VCaP (cell line): ENCODE results near the gene GALNT12.

Experiments
- H3K27ac ChIP-seq: fragments of 450-650 bp; 2 replicates; pipeline ENCODE4 v1.5.1; 2017
- TF ChIP-seq, protein P1 (sequence below): fragments of 450-650 bp; conservative IDR thresholded peaks from 2 replicates; pipeline ENCODE4 v1.5.1; 2017; ENCODE audit warnings: mild to moderate bottlenecking, moderate library complexity

GALNT12 gene

DNA sequence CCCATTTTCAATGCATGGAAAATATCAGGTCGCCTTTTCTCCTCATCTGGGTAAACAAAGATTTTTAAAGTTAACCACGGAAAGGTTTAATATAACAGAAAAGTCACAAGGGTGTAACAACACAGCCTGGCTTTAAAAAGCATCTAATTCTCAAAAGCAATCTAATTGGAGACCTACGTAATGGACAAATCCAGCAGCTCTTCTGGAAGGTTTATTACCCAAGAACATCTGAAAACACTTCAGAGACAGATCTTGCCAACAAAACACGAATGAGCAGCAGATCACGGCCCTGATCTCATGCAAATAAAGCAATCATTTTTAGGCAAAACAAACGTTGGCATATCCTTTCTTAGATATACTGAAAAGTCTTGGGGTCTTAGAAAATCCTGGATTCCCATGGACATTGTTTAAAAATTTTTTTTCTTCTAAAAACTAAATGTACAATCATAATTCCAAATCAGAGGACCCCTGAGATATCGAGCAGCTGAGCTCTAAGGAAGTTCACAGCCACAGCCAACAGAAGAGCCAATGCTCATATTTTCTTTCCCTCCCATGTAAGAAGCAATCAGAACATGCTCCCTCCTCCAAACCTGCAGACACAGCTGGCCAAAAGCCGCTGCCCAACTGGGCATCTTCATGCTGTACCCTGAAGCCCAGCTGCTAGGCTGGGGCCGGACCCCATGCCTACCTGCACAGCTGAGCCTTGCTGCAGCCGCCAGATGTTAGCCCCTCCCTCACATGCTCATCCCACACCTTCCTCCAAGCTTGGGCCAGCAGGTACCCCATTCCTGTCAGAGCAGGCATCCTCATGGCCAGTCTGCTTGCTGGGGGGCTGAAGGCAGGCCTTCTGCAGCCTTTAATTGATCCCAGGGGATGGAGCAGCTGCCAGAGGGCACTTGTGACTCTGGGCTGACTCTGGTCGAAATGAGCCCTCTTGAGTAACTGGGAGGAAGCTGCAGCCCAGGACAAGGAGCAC is 22.4 kb upstream of the GALNT12 start:
- TF ChIP-seq, protein P1, sequence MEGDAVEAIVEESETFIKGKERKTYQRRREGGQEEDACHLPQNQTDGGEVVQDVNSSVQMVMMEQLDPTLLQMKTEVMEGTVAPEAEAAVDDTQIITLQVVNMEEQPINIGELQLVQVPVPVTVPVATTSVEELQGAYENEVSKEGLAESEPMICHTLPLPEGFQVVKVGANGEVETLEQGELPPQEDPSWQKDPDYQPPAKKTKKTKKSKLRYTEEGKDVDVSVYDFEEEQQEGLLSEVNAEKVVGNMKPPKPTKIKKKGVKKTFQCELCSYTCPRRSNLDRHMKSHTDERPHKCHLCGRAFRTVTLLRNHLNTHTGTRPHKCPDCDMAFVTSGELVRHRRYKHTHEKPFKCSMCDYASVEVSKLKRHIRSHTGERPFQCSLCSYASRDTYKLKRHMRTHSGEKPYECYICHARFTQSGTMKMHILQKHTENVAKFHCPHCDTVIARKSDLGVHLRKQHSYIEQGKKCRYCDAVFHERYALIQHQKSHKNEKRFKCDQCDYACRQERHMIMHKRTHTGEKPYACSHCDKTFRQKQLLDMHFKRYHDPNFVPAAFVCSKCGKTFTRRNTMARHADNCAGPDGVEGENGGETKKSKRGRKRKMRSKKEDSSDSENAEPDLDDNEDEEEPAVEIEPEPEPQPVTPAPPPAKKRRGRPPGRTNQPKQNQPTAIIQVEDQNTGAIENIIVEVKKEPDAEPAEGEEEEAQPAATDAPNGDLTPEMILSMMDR: no peak

DNA sequence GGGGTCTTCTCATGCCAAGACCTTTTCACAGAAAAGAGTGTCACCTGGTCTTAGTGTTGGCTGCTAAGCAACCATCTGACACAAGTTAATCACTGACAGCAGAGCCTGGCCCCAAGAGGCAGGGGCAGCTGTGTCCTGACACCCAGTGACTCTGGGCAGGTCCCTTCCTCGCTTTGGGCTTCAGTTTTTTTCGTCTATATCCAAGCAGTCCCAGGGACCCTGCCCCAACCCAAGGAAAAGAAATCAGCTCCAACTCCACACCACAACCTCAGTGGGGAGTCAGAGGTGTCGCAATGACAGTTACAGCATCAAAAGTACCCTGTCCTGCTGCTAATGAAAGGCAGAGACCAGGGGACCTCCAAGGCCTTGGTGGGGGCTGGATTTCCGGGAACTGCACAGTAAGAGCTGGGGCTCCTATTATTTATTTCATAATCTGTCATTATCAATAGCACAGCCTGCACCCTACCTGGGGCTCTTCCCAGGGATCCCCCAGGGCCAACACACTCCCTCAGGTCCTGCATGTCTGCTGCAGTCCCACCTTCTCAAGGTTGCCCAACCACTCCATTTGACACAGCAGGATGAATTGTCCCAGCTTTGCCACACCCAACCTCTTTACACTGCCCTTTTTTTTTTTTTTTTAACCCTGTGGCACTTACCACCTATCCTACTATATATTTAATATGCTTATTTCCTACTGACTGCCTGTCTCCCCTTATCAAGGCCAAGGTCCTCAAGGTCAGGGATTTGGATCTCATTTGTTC is 20.5 kb upstream of the GALNT12 start:
- TF ChIP-seq, protein P1: no peak

More for the DNA sequence above, 22.4 kb upstream of the GALNT12 start:
- H3K27ac ChIP-seq: no peak overlapping the region

DNA sequence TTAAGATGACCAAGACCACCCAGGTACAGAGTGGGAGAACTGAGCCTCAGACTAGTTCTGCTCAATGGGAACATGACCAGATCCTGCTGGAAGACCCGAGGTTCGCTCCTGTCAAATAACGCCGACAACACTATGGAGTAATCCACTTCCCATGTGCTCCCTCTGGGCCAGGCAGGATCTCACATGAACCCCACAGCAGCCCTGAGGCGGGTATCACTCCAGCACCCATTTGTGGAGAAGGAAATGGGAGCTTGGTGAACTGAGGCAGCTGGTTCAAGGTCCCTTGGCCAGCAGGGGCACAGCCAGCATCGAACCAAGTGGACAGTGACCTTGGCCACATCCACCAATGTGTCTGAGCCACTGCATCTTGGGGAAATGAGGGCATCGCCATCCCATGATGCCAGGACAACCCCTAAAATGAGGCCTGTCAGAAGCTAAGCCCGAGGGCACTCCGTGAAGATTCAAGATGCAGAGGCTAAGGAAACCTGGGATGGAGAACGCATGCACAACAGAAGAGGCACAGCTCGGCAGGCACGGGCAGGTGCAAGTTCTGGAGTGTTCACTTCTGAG is 19.6 kb upstream of the GALNT12 start:
- TF ChIP-seq, protein P1: no peak

More for the DNA sequence above, 20.5 kb upstream of the GALNT12 start:
- no peak overlapping the region for H3K27ac ChIP-seq

DNA sequence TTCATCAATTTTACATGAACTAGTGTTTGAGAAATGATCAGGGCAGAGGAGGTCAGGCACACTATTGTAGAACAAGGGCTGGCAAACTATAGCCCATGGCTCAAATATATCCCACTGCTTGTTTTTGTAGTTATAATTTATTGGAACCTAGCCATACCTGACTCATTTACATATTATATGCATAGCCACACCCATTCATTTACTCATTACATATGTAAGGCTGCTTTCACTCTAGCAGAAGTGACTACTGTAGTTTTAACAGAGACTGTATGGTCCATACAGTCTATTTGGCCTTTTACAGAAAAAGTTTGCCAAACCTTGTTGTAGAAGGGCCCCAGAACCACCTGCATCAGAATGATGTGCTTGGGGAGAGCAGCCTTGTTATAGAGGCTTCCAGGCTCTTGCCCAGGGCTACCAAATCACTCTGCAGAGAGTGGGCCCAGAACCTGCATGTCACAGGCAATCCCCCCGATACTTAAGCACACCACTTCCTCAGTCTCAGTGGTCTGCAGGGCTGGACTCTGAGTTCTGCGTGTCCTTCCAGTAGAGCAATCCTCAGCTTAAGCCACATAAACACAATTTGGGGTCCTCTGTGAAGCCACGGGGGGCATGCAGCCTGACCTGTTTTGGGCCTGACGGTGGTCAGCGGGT is 17.9 kb upstream of the GALNT12 start:
- no peak overlapping the region for H3K27ac ChIP-seq
- TF ChIP-seq, protein P1: no peak

More for the DNA sequence above, 19.6 kb upstream of the GALNT12 start:
- no peak overlapping the region for H3K27ac ChIP-seq

DNA sequence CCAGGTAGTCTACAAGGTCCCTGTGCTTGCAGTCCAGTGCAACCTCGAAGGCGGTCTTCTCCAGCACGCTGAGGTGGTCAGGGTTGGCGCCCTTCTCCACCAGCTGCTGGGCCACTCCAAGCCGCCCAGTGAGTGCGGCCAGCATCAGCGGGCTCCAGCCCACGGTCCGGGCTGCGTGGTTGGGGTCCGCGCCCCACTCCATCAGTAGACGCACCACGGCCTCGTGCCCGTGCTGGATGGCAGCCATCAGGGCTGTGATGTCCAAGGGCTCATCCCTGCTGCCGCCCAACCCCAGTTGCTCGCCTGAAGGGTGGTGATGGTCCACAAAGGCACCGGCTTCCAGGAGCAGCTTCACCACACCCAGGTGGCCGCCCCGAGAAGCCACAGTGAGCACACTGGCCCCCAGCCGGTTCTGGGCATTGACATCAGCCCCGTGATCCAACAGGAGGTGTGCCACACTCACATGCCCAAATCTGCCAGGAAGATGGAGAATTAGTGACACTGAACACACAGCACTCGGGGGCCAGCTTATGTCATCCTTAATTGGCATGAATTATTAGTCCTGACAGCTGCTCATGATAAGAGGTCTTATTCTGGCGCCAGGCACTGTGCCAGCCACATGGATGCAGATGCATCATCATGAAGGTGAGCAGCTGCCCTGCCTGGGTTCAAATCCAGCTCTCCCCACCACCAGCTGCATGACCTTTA is 17.2 kb upstream of the GALNT12 start:
- TF ChIP-seq, protein P1: no peak
- no peak overlapping the region for H3K27ac ChIP-seq

DNA sequence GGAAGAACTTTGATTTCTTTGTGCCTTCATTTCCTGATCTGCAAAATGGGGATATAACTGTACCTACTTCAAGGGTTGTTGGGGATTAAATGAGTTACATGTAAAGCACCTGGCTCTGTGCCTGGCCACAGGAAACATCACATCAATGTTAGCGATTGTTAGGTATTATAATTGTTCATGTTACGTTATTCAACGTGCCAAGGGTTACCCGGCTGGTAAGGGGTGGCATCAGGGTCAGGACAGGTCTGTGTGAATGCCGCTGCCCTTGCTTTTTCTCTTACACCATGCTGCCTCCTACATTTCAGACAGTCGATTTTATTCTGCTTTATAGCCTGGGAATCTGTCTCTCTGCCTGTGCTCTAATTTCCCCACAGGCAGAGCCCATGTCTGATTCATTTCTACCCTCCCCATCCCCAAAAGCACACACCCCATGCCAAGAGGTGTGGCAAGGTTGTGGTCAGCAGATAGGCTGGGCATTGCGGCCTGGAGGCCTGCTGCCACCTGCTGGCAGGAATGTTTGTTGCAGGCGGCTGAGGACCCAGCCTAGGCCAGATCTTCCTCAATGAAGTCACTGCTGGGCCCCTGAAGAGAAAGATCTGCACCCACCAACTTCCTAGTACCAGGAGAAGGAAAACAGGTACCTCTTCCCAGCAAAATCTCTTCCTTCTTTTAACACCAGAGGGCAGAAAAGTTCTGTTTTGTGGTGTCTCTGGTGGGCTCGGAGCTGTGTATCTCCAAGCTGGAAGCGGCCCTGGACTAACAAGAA is 16.4 kb upstream of the GALNT12 start:
- H3K27ac ChIP-seq: no peak overlapping the region
- TF ChIP-seq, protein P1: peak; percentile 99
